Mesodermal cell (in vitro differentiated cells): ENCODE data around the gene ARMC9. TPM values are rescaled to one million over a fixed set of nuclear protein-coding genes. Genes with fewer than 3 reads are reported as not detected.

Experiments used
- H3K27ac ChIP-seq: 2 replicates; pipeline ENCODE4 v1.7.0; 2013; ENCODE audit warnings: mild to moderate bottlenecking, low read depth, low read length, moderate library complexity; ENCODE audit not compliant: severe bottlenecking
- H3K36me3 ChIP-seq: 2 replicates; pipeline ENCODE4 v1.7.1; 2013; ENCODE audit warnings: mild to moderate bottlenecking, low read length, moderate library complexity; ENCODE audit not compliant: control insufficient read depth, insufficient read depth
- H3K4me1 ChIP-seq: one replicate; pipeline ENCODE4 v1.7.1; 2013; ENCODE audit warnings: mild to moderate bottlenecking, low read length; ENCODE audit not compliant: insufficient read depth, control insufficient read depth, poor library complexity, severe bottlenecking
- H3K4me3 ChIP-seq: 2 replicates; pipeline ENCODE4 v1.7.0; 2013; ENCODE audit warnings: low read length, control low read depth, mild to moderate bottlenecking; ENCODE audit not compliant: insufficient read depth, poor library complexity, severe bottlenecking; ENCODE audit errors: extremely low read depth
- H3K9me3 ChIP-seq: 2 replicates; pipeline ENCODE4 v1.7.1; 2013; ENCODE audit warnings: mild to moderate bottlenecking, low read length, moderate library complexity; ENCODE audit not compliant: control insufficient read depth
- WGBS, 2 experiments: methylation state at CpG; one replicate each; pipeline ENCODE4 v1.1.5; 2013; ENCODE audit warnings: missing lambda C conversion rate in 2 of 2; ENCODE audit not compliant: insufficient coverage in 2 of 2; 5-methylcytosine and 5-hydroxymethylcytosine counted together
- polyA plus RNA-seq, 2 experiments: library from polyadenylated mRNA; stranded (reverse); fragments of 50-300 nt; gene quantifications; one replicate each; pipeline ENCODE4 v1.2.3, GENCODE V29; 2013

ARMC9 gene
- 38.2 TPM for polyA plus RNA-seq (2013, experiment 1 of 2)
- polyA plus RNA-seq (2013, experiment 2 of 2), result 34.0 TPM

GRCh38 chr2:231198291-231199173 is at the start of gene ARMC9:
Gene ARMC9, plus strand, starts transcription at chr2:231198631. Its CDS starts 7,608 bp downstream, at chr2:231206239.
- H3K4me1 ChIP-seq, result peaks cover 12% of the 10 kb centered on the region
- H3K4me3 ChIP-seq, result peak within 1 kb of the TSS; percentile 68
- peak within 1 kb of the TSS; percentile 49 for H3K27ac ChIP-seq
- peaks cover 17% of the 10 kb centered on the region for H3K36me3 ChIP-seq
- WGBS, 2 experiments, result 1% methylated on average over 57 to 79 of the region's 83 CpGs
- peaks cover 7% of the 10 kb centered on the region for H3K9me3 ChIP-seq

GRCh38 chr2:231152800-231153557 is 45.5 kb upstream of the ARMC9 start:
- Histone ChIP-seq H3K27ac (no peak overlapping the region), H3K9me3 (no peaks in the 10 kb centered on the region), H3K4me1 (no peaks in the 10 kb centered on the region), H3K4me3 (no peak overlapping the region), H3K36me3 (peaks cover 58% of the 10 kb centered on the region)
- WGBS, 2 experiments, result 100% methylated on average over 2 to 6 of the region's 8 CpGs

DNA sequence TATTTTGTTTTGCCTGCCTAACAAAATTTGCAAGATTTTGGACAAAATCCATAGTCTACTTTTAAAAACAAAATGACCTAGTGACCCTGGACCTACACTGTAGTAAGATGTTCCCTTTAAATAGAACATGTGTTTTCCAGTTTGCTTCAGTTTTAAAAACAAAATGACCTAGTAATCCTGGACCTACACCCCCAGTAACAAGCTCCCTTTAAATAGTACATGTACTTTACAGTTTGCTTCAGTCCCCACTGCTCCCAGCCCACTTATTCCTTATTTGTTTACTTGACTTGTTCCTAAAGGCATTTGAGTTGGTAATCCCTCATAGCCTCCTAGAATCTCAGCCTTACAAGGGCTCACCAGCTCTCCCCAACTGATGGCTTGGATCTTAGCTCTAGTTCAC is 39.1 kb upstream of the ARMC9 start:
- H3K36me3 ChIP-seq, result peaks cover 49% of the 10 kb centered on the region
- no peak overlapping the region for H3K4me3 ChIP-seq
- peaks cover 19% of the 10 kb centered on the region for H3K4me1 ChIP-seq
- no peak overlapping the region for H3K27ac ChIP-seq
- no peaks in the 10 kb centered on the region for H3K9me3 ChIP-seq

- no peak overlapping the region for H3K27ac ChIP-seq
- H3K36me3 ChIP-seq, result peaks cover 51% of the 10 kb centered on the region
- H3K4me3 ChIP-seq, result no peak overlapping the region
- 93 to 100% methylated on average over 4 of the region's 5 CpGs for whole genome bisulfite sequencing, 2 experiments
- peaks cover 19% of the 10 kb centered on the region for H3K4me1 ChIP-seq
- H3K9me3 ChIP-seq, result no peaks in the 10 kb centered on the region
These were observed 37.7 kb upstream of the ARMC9 start for GRCh38 chr2:231160701-231161100.

GRCh38 chr2:231161252-231161839 is 37.1 kb upstream of the ARMC9 start:
- H3K4me1 ChIP-seq, result peaks cover 19% of the 10 kb centered on the region
- WGBS, 2 experiments, result 85 to 100% methylated on average over 1 to 2 of the region's 7 CpGs
- H3K9me3 ChIP-seq, result no peaks in the 10 kb centered on the region
- peaks cover 58% of the 10 kb centered on the region for H3K36me3 ChIP-seq
- no peak overlapping the region for H3K4me3 ChIP-seq
- H3K27ac ChIP-seq, result peak overlapping the region; percentile 83

- H3K9me3 ChIP-seq, result no peaks in the 10 kb centered on the region
- H3K36me3 ChIP-seq, result peaks cover 63% of the 10 kb centered on the region
- WGBS, 2 experiments, result 80 to 94% methylated on average over 1 to 2 of the region's 2 CpGs
- peak overlapping the region; percentile 83 for H3K27ac ChIP-seq
- no peak overlapping the region for H3K4me3 ChIP-seq
- H3K4me1 ChIP-seq, result peaks cover 19% of the 10 kb centered on the region
These were observed 36.5 kb upstream of the ARMC9 start for GRCh38 chr2:231161877-231162329.

DNA sequence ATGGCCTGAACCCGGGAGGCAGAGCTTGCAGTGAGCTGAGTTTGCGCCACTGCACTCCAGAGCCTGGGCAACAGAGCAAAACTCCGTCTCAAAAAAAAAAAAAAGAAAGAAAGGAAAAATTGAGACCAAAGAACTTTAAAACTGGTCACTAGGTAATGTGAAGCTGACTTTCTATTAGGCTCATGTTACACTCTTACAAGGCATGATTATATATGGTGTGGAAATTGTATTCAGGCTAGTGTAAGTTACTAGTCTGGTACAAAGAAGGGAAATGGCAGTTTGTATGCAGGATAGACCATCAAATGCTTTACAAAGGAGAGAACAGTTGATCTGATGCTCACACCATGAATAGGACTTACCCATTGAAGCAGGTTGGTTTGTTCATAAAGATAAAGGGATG is 35.4 kb upstream of the ARMC9 start:
- peaks cover 67% of the 10 kb centered on the region for H3K36me3 ChIP-seq
- no peak overlapping the region for H3K4me3 ChIP-seq
- H3K4me1 ChIP-seq, result peaks cover 23% of the 10 kb centered on the region
- H3K27ac ChIP-seq, result no peak overlapping the region
- WGBS, 2 experiments, result 97 to 100% methylated on average over 1 to 3 of the region's 3 CpGs
- no peaks in the 10 kb centered on the region for H3K9me3 ChIP-seq

- Histone ChIP-seq H3K4me1 (peaks cover 28% of the 10 kb centered on the region), H3K27ac (no peak overlapping the region), H3K9me3 (no peaks in the 10 kb centered on the region), H3K36me3 (peaks cover 70% of the 10 kb centered on the region), H3K4me3 (no peak overlapping the region)
- 80 to 91% methylated on average over 1 to 2 of the region's 4 CpGs for WGBS, 2 experiments
These were observed 34.9 kb upstream of the ARMC9 start for GRCh38 chr2:231163414-231164095.

- Histone ChIP-seq H3K9me3 (no peaks in the 10 kb centered on the region), H3K36me3 (peaks cover 89% of the 10 kb centered on the region), H3K27ac (peak overlapping the region; percentile 74), H3K4me1 (peaks cover 11% of the 10 kb centered on the region), H3K4me3 (no peak overlapping the region)
- WGBS, 2 experiments, result 100% methylated on average over 1 of the region's 6 CpGs
These were observed 30.5 kb upstream of the ARMC9 start for GRCh38 chr2:231167745-231168459.
